Panc1 (cell line): ENCODE measurements around the gene UBAC2. TPM values are rescaled to one million over a fixed set of nuclear protein-coding genes. Genes with fewer than 3 reads are reported as not detected.

Experiments used
- ATAC-seq: fragments of 200-7000 bp; cut with Tn5 transposase; 2 replicates; pipeline ENCODE4 v1.9.1; 2020; ENCODE audit warnings: mild to moderate bottlenecking, moderate library complexity
- BruUV-seq: library from RNA; stranded (reverse); fragments of 400-500 nt; replicated peaks from 2 replicates; lab custom pipeline; 2021; lab: Mats Ljungman, UMichigan
- CTCF ChIA-PET: fragments of 300-600 bp; sonication (Branson Sonifier 250); formaldehyde crosslinking; loops from one replicate; lab custom pipeline; 2022; ENCODE audit warnings: antibody characterized with exemption; lab: Charles Lee
- POLR2A ChIA-PET: fragments of 300-600 bp; sonication (Branson Sonifier 250); formaldehyde crosslinking; loops from one replicate; lab custom pipeline; 2022; ENCODE audit warnings: antibody characterized with exemption; lab: Charles Lee
- DNase-seq: peaks from one replicate; pipeline ENCODE4 v3.0.0-alpha.2; 2010; ENCODE audit warnings: low read depth, low spot score
- H3K27ac ChIP-seq: 2 replicates; pipeline ENCODE4 v1.5.1; 2011; ENCODE audit warnings: mild to moderate bottlenecking, low read length, inconsistent platforms
- H3K27me3 ChIP-seq: fragments of 200-500 bp; sonication (Bioruptor generic); 2 replicates; pipeline ENCODE4 v1.6.0; 2014; ENCODE audit warnings: low read length, inconsistent platforms; ENCODE audit not compliant: control insufficient read depth, insufficient read depth
- H3K36me3 ChIP-seq: fragments of 200-500 bp; sonication (Bioruptor generic); 2 replicates; pipeline ENCODE4 v1.5.1; 2014; ENCODE audit warnings: inconsistent platforms, mild to moderate bottlenecking, low read length, moderate library complexity; ENCODE audit not compliant: control insufficient read depth, insufficient read depth
- H3K4me1 ChIP-seq: 2 replicates; pipeline ENCODE4 v1.5.1; 2011; ENCODE audit warnings: inconsistent platforms, mild to moderate bottlenecking, low read length, moderate library complexity; ENCODE audit not compliant: control insufficient read depth, insufficient read depth
- H3K4me3 ChIP-seq, 2 experiments: 2 replicates each; pipeline ENCODE4 v1.5.1; 2011 to 2012; ENCODE audit warnings: low read depth in 2 of 2, low read length in 2 of 2, mild to moderate bottlenecking in 2 of 2, inconsistent platforms in 1 of 2, moderate library complexity in 1 of 2
- H3K9me3 ChIP-seq: fragments of 200-500 bp; sonication (Bioruptor generic); 2 replicates; pipeline ENCODE4 v1.5.1; 2014; ENCODE audit warnings: low read depth, mild to moderate bottlenecking, inconsistent platforms, low read length, moderate library complexity; ENCODE audit not compliant: control insufficient read depth, insufficient read depth
- CTCF ChIP-seq: fragments of 450-650 bp; IDR thresholded peaks from 2 replicates; pipeline ENCODE4 v1.5.1; 2017; ENCODE audit warnings: mild to moderate bottlenecking
- POLR2AphosphoS5 ChIP-seq: IDR thresholded peaks from 2 replicates; pipeline ENCODE4 v1.6.1; 2012; ENCODE audit warnings: mild to moderate bottlenecking, low read depth, low read length, moderate library complexity
- REST ChIP-seq, 2 experiments: IDR thresholded peaks; 2 replicates each; pipeline ENCODE4 v1.6.1; 2011 to 2012; ENCODE audit warnings: low read depth in 2 of 2, control low read depth in 1 of 2, low read length in 1 of 2, mild to moderate bottlenecking in 1 of 2, moderate library complexity in 1 of 2; ENCODE audit not compliant: insufficient read depth in 1 of 2
- SIN3A ChIP-seq: IDR thresholded peaks from 2 replicates; pipeline ENCODE4 v1.6.1; 2012; ENCODE audit warnings: low read depth, mild to moderate bottlenecking, low read length, moderate library complexity, borderline replicate concordance; ENCODE audit not compliant: insufficient read depth
- TCF7L2 ChIP-seq: IDR thresholded peaks from 2 replicates; pipeline ENCODE4 v1.6.1; 2011; ENCODE audit warnings: mild to moderate bottlenecking, low read depth, low read length, inconsistent platforms
- in situ Hi-C: cut with HindIII; loops from 2 replicates; pipeline ENCODE4 v1.10.0; 2016; ENCODE audit warnings: low sequenced_read_pairs, low pct_unique_long_range_greater_than_20kb
- intact Hi-C: fragments of 100-400 bp; cut with micrococcal nuclease; formaldehyde crosslinking; loops from one replicate; pipeline ENCODE4 v1.10.0; 2022; ENCODE audit not compliant: unreplicated experiment
- total RNA-seq: library from RNA; stranded (reverse); gene quantifications from one replicate; pipeline ENCODE4 v1.2.1, GENCODE V29; 2021; ENCODE audit not compliant: unreplicated experiment

The UBAC2 gene
- total RNA-seq, 1 experiment from 2014 or later: 40.8 TPM

- in situ Hi-C loops: no loop called here
- H3K36me3 ChIP-seq: no peaks in the 10 kb centered on the region; the same call in 1 of the 2 replicates
Observed at GRCh38 chr13:99344610-99345208, 144.1 kb downstream of the UBAC2 start.

DNA sequence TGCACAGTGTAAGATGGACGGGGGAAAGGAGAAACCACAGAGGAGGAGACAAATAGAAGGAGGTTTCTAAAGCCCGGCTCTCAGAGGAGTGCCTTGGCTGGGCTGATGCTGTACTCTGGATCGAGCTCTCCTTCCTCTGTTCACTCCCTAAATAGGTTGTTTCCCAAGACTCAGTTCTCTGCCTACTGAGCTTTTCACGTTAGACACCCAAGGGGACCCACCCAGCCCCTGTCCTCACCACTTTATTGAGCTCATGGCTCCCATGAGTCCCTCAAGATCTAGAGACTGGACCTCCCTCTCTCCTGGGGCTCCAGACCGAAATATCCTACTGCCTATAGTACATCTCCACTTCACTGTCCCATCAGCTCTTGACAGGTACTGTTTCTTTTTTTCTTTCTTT lies 144.7 kb downstream of the UBAC2 start:
- Histone ChIP-seq H3K27ac (no peak overlapping the region), H3K27me3 (no peaks in the 10 kb centered on the region), H3K4me1 (no peaks in the 10 kb centered on the region), H3K36me3 (no peaks in the 10 kb centered on the region; the same call in 1 of the 2 replicates), H3K9me3 (no peaks in the 10 kb centered on the region), H3K4me3 (no peak overlapping the region)
- no TSS peak for BruUV-seq
- ChIA-PET POLR2A (no interaction called here), CTCF (no interaction called here)
- in situ Hi-C loops: no loop called here
- ATAC-seq: no peak
- no peak for TF ChIP-seq REST (IDR thresholded peaks at IDR 0.05; ENCODE audit: insufficient read depth in 1 of 2, low read depth in 2 of 2, low read length in 1 of 2)
- TF ChIP-seq SIN3A: no peak
- TF ChIP-seq CTCF: no peak
- TF ChIP-seq TCF7L2: no peak
- TF ChIP-seq POLR2AphosphoS5: no peak
- intact Hi-C loops: no loop called here
- no peak for DNase-seq

More at GRCh38 chr13:99344610-99345208, 144.1 kb downstream of the UBAC2 start:
- no peak for DNase-seq
- no peak overlapping the region for H3K4me3 ChIP-seq
- H3K9me3 ChIP-seq: no peaks in the 10 kb centered on the region
- POLR2A ChIA-PET: no interaction called here
- BruUV-seq: no TSS peak
- CTCF ChIA-PET: no interaction called here
- no peaks in the 10 kb centered on the region for H3K27me3 ChIP-seq
- no peak overlapping the region for H3K27ac ChIP-seq
- intact Hi-C loops: no loop called here
- no peak for ATAC-seq
- no peaks in the 10 kb centered on the region for H3K4me1 ChIP-seq
- no peak for TF ChIP-seq POLR2AphosphoS5
- TF ChIP-seq CTCF: no peak
- TF ChIP-seq REST (IDR thresholded peaks at IDR 0.05; ENCODE audit: insufficient read depth in 1 of 2, low read depth in 2 of 2, low read length in 1 of 2): no peak
- TF ChIP-seq TCF7L2: no peak
- no peak for TF ChIP-seq SIN3A
